RWPE2 (cell line): ENCODE measurements around the gene NTRK2.

Experiments
- ATAC-seq: fragments of 200-7000 bp; cut with Tn5 transposase; 3 replicates; pipeline ENCODE4 v1.9.1; 2021; ENCODE audit warnings: low read depth
- DNase-seq: peaks from one replicate; pipeline ENCODE4 v3.0.0-alpha.2; 2020; ENCODE audit warnings: low spot score
- H3K27ac ChIP-seq: fragments of 450-650 bp; 2 replicates; pipeline ENCODE4 v1.5.1; 2017; ENCODE audit warnings: mild to moderate bottlenecking; ENCODE audit not compliant: poor library complexity, severe bottlenecking
- H3K27me3 ChIP-seq: fragments of 250-450 bp; sonication (Bioruptor Pico); 2 replicates; pipeline ENCODE4 v1.5.1; 2021; ENCODE audit warnings: mild to moderate bottlenecking, moderate library complexity; ENCODE audit not compliant: insufficient read depth, poor library complexity, severe bottlenecking
- H3K36me3 ChIP-seq: fragments of 250-450 bp; sonication (Bioruptor Pico); 2 replicates; pipeline ENCODE4 v1.5.1; 2020; ENCODE audit warnings: low read depth, mild to moderate bottlenecking, moderate library complexity
- H3K4me1 ChIP-seq: fragments of 250-450 bp; sonication (Bioruptor Pico); 2 replicates; pipeline ENCODE4 v1.5.1; 2021; ENCODE audit warnings: mild to moderate bottlenecking, moderate library complexity; ENCODE audit not compliant: insufficient read depth, poor library complexity, severe bottlenecking
- H3K4me3 ChIP-seq: fragments of 250-450 bp; sonication (Bioruptor Pico); 2 replicates; pipeline ENCODE4 v1.5.1; 2021; ENCODE audit warnings: mild to moderate bottlenecking, moderate library complexity; ENCODE audit not compliant: severe bottlenecking
- H3K9me3 ChIP-seq: fragments of 250-450 bp; sonication (Bioruptor Pico); 2 replicates; pipeline ENCODE4 v1.5.1; 2021; ENCODE audit warnings: mild to moderate bottlenecking, moderate library complexity; ENCODE audit not compliant: severe bottlenecking
- CTCF ChIP-seq: fragments of 450-650 bp; IDR thresholded peaks from one replicate; pipeline ENCODE4 v1.5.1; 2017; ENCODE audit warnings: mild to moderate bottlenecking, moderate library complexity; ENCODE audit not compliant: poor library complexity, severe bottlenecking

The NTRK2 gene

GRCh38 chr9:84862810-84863287, 193.3 kb downstream of the NTRK2 start:
- H3K27me3 ChIP-seq: no peaks in the 10 kb centered on the region
- peak; percentile 69 for DNase-seq

GRCh38 chr9:84863372-84863771, 193.8 kb downstream of the NTRK2 start:
- H3K36me3 ChIP-seq: no peaks in the 10 kb centered on the region
- no peaks in the 10 kb centered on the region for H3K27me3 ChIP-seq
- TF ChIP-seq CTCF: no peak
- ATAC-seq (no peak), DNase-seq (no peak)
- H3K9me3 ChIP-seq: no peaks in the 10 kb centered on the region
- peaks cover 11% of the 10 kb centered on the region for H3K4me1 ChIP-seq
- peak overlapping the region; percentile 48 for H3K27ac ChIP-seq
- no peak overlapping the region for H3K4me3 ChIP-seq

More at GRCh38 chr9:84862810-84863287, 193.3 kb downstream of the NTRK2 start:
- Histone ChIP-seq H3K9me3 (no peaks in the 10 kb centered on the region), H3K4me3 (no peak overlapping the region), H3K27ac (peak overlapping the region; percentile 48), H3K4me1 (peaks cover 11% of the 10 kb centered on the region), H3K36me3 (no peaks in the 10 kb centered on the region)
- ATAC-seq: peak; percentile 98
- no peak for TF ChIP-seq CTCF

- ATAC-seq (no peak), DNase-seq (no peak)
- Histone ChIP-seq H3K27me3 (no peaks in the 10 kb centered on the region), H3K4me1 (peaks cover 11% of the 10 kb centered on the region), H3K9me3 (no peaks in the 10 kb centered on the region), H3K36me3 (no peaks in the 10 kb centered on the region), H3K27ac (no peak overlapping the region), H3K4me3 (no peak overlapping the region)
- no peak for TF ChIP-seq CTCF
Measured at GRCh38 chr9:84866396-84867175, 197.1 kb downstream of the NTRK2 start.

GRCh38 chr9:84867186-84867585, 197.7 kb downstream of the NTRK2 start:
- no peak for DNase-seq
- Histone ChIP-seq H3K9me3 (no peaks in the 10 kb centered on the region), H3K27ac (no peak overlapping the region), H3K4me1 (peaks cover 11% of the 10 kb centered on the region), H3K36me3 (no peaks in the 10 kb centered on the region), H3K27me3 (no peaks in the 10 kb centered on the region), H3K4me3 (no peak overlapping the region)
- TF ChIP-seq CTCF: no peak
- ATAC-seq: no peak

- no peak overlapping the region for H3K4me3 ChIP-seq
- H3K36me3 ChIP-seq: no peaks in the 10 kb centered on the region
- TF ChIP-seq CTCF: no peak
- DNase-seq (no peak), ATAC-seq (no peak)
- no peaks in the 10 kb centered on the region for H3K9me3 ChIP-seq
- H3K27ac ChIP-seq: no peak overlapping the region
- no peaks in the 10 kb centered on the region for H3K4me1 ChIP-seq
- no peaks in the 10 kb centered on the region for H3K27me3 ChIP-seq
Measured at GRCh38 chr9:84869091-84869490, 199.6 kb downstream of the NTRK2 start.
